CD4-positive, alpha-beta T cell (primary cell): ENCODE measurements around the gene LLGL2. TPM values are rescaled to one million over a fixed set of nuclear protein-coding genes. Genes with fewer than 3 reads are reported as not detected.

Experiments
- ATAC-seq: fragments of 200-7000 bp; cut with Tn5 transposase; one replicate; pipeline ENCODE4 v1.10.0; 2022; ENCODE audit warnings: mild to moderate bottlenecking; ENCODE audit not compliant: poor library complexity
- CTCF ChIA-PET: fragments of 350-600 bp; sonication (Branson Sonifier 250); formaldehyde crosslinking; loops from one replicate; lab custom pipeline; 2021; ENCODE audit warnings: antibody characterized with exemption, inconsistent platforms; lab: Charles Lee
- POLR2A ChIA-PET: fragments of 350-600 bp; sonication (Branson Sonifier 250); formaldehyde crosslinking; loops from one replicate; lab custom pipeline; 2021; ENCODE audit warnings: antibody characterized with exemption, inconsistent platforms; lab: Charles Lee
- DNase-seq, 14 experiments: peaks; one replicate each; pipeline ENCODE4 v3.0.0-alpha.2; 2013 to 2020; ENCODE audit warnings: mixed read lengths in 2 of 14
- H3K27ac ChIP-seq, 2 donors: one replicate each; pipeline versions ENCODE4 v1.5.1 to v1.7.0; 2013; ENCODE audit warnings: low read length in 2 of 2, low read depth in 1 of 2, mild to moderate bottlenecking in 1 of 2
- H3K27me3 ChIP-seq, 2 experiments: 1 replicate in 1 of 2; 2 replicates in 1 of 2; pipeline versions ENCODE4 v1.6.1 to v1.7.0; 2013; ENCODE audit warnings: low read length in 2 of 2, control low read depth in 1 of 2, mild to moderate bottlenecking in 1 of 2, moderate library complexity in 1 of 2; ENCODE audit not compliant: insufficient read depth in 2 of 2, control insufficient read depth in 1 of 2
- H3K36me3 ChIP-seq: one replicate; pipeline ENCODE4 v1.6.1; 2013; ENCODE audit warnings: low read length, control low read depth; ENCODE audit not compliant: insufficient read depth
- H3K4me1 ChIP-seq: one replicate; pipeline ENCODE4 v1.6.1; 2013; ENCODE audit warnings: low read length, control low read depth; ENCODE audit not compliant: insufficient read depth
- H3K4me3 ChIP-seq: one replicate; pipeline ENCODE4 v1.5.1; 2013; ENCODE audit warnings: mild to moderate bottlenecking, low read length, moderate library complexity
- H3K9me3 ChIP-seq, 2 experiments: 1 replicate in 1 of 2; 2 replicates in 1 of 2; pipeline versions ENCODE4 v1.6.1 to v1.7.0; 2013; ENCODE audit warnings: low read length in 2 of 2, mild to moderate bottlenecking in 2 of 2, control low read depth in 1 of 2, moderate library complexity in 1 of 2; ENCODE audit not compliant: control insufficient read depth in 1 of 2, insufficient read depth in 1 of 2
- H3K27ac Mint-ChIP-seq: one replicate; pipeline ENCODE4 v1.8.0; 2020; ENCODE audit warnings: mixed read lengths
- H3K27me3 Mint-ChIP-seq: one replicate; pipeline ENCODE4 v1.8.0; 2021; ENCODE audit warnings: mixed read lengths
- H3K36me3 Mint-ChIP-seq: one replicate; pipeline ENCODE4 v1.8.0; 2021; ENCODE audit warnings: low read depth, mixed read lengths
- H3K4me1 Mint-ChIP-seq: one replicate; pipeline ENCODE4 v1.8.0; 2021; ENCODE audit warnings: low read depth, mixed read lengths
- H3K4me3 Mint-ChIP-seq: one replicate; pipeline ENCODE4 v1.8.0; 2020; ENCODE audit warnings: mild to moderate bottlenecking, mixed read lengths
- H3K9me3 Mint-ChIP-seq: one replicate; pipeline ENCODE4 v1.8.0; 2020; ENCODE audit warnings: mixed read lengths
- intact Hi-C, 2 experiments: fragments of 100-400 bp; cut with DNase I in 1 of 2; cut with micrococcal nuclease in 1 of 2; formaldehyde crosslinking; loops; one replicate each; pipeline versions ENCODE4 v1.15.1 to v1.9.0; 2023 to 2025; cut with DNase I, micrococcal nuclease
- total RNA-seq, 174 experiments: library from RNA in 2 of 174; stranded (reverse) in 2 of 174; gene quantifications; one replicate each; pipeline ENCODE4 v1.2.3 and lab custom pipeline; 2021 to 2026
- TF ChIP-seq, protein P1 (sequence below): fragments of 200-600 bp; IDR thresholded peaks from one replicate; pipeline ENCODE4 v1.8.0; 2022; ENCODE audit warnings: antibody characterized with exemption, mild to moderate bottlenecking

Gene LLGL2
- total RNA-seq, 2 experiments from 2014 or later = 31.2 to 34.2 TPM

DNA sequence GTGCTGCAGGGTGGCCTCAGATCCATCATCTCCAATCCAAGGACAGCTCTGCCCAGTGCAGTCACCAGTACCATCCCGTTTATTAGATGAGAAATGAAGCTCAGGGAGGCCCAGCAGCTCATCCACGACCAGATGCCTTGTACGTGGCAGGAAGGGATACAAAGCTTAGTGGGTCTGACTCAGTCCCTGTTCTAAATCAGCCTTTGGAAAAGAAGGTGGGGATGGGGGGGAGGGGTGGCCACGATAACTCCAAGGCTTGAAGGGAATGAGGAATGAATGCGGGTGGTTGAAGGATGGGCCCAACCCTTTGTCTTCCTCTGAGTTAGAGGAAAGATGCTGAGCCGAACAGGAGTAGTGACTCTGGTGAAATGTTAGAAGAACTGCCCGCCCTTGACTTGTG is 25.8 kb downstream of the LLGL2 start:
- Histone ChIP-seq H3K4me1 (no peaks in the 10 kb centered on the region), H3K9me3 (no peaks in the 10 kb centered on the region), H3K36me3 (no peaks in the 10 kb centered on the region), H3K4me3 (no peak overlapping the region), H3K27me3 (no peaks in the 10 kb centered on the region), H3K27ac (no peak overlapping the region)
- intact Hi-C loops = no loop called here
- H3K4me1 Mint-ChIP-seq = no peaks in the 10 kb centered on the region
- H3K27ac Mint-ChIP-seq = no peak overlapping the region
- no peak overlapping the region for H3K4me3 Mint-ChIP-seq
- no peaks in the 10 kb centered on the region for H3K36me3 Mint-ChIP-seq
- no peaks in the 10 kb centered on the region for H3K9me3 Mint-ChIP-seq
- DNase-seq = no peak
- ATAC-seq = no peak
- TF ChIP-seq, protein P1, sequence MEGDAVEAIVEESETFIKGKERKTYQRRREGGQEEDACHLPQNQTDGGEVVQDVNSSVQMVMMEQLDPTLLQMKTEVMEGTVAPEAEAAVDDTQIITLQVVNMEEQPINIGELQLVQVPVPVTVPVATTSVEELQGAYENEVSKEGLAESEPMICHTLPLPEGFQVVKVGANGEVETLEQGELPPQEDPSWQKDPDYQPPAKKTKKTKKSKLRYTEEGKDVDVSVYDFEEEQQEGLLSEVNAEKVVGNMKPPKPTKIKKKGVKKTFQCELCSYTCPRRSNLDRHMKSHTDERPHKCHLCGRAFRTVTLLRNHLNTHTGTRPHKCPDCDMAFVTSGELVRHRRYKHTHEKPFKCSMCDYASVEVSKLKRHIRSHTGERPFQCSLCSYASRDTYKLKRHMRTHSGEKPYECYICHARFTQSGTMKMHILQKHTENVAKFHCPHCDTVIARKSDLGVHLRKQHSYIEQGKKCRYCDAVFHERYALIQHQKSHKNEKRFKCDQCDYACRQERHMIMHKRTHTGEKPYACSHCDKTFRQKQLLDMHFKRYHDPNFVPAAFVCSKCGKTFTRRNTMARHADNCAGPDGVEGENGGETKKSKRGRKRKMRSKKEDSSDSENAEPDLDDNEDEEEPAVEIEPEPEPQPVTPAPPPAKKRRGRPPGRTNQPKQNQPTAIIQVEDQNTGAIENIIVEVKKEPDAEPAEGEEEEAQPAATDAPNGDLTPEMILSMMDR = no peak
- CTCF ChIA-PET = no interaction called here
- POLR2A ChIA-PET = no interaction called here
- H3K27me3 Mint-ChIP-seq = no peaks in the 10 kb centered on the region

DNA sequence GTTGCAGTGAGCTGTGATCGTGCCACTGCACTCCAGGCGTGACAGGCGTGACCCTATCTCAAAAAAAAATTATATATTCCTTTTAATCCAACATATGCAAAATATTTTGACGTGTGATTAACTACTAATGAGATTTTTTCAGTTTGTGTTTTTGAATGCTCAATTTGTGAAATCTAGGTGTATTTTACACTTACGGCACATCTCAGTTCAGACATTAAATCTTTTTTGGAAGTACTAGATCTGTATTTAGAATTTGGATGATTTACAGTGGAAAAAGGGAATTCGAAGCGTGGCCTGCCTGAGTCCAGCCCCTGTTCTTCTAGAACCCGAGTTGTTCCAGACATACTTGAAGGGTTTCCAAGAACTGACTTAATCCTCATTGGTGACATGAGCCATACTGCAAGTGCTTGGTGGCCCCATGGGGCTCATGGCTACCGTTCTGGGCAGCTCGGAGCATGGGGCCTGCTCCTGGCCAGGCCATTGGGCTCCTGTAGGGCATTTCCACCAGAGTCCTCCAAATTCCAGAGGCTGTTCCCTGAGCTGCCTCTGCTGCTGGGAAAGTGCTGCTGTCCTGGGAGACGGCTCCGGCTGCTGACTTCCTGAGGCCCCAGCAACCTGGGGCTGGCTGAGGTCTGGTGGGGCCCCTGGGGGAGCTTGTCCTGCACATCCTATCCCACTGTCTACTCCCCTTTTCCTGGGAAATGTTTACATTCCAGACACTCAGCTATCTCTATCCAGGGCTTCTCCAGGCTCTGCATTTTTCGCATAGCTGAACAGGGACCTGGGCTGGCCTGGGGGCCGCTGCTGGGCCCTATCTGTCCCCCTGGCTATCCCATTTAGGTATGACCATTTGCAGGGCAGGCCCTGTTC is 27.2 kb downstream of the LLGL2 start:
- intact Hi-C loops = no loop called here
- Histone ChIP-seq H3K4me1 (no peaks in the 10 kb centered on the region), H3K27me3 (no peaks in the 10 kb centered on the region), H3K27ac (no peak overlapping the region), H3K4me3 (no peak overlapping the region), H3K9me3 (no peaks in the 10 kb centered on the region), H3K36me3 (no peaks in the 10 kb centered on the region)
- Mint-ChIP-seq H3K36me3 (no peaks in the 10 kb centered on the region), H3K4me3 (no peak overlapping the region), H3K27ac (no peak overlapping the region), H3K27me3 (no peaks in the 10 kb centered on the region), H3K4me1 (no peaks in the 10 kb centered on the region), H3K9me3 (no peaks in the 10 kb centered on the region)
- no peak for ATAC-seq
- TF ChIP-seq, protein P1 = no peak
- DNase-seq = no peak
- POLR2A ChIA-PET = no interaction called here
- CTCF ChIA-PET = no interaction called here

DNA sequence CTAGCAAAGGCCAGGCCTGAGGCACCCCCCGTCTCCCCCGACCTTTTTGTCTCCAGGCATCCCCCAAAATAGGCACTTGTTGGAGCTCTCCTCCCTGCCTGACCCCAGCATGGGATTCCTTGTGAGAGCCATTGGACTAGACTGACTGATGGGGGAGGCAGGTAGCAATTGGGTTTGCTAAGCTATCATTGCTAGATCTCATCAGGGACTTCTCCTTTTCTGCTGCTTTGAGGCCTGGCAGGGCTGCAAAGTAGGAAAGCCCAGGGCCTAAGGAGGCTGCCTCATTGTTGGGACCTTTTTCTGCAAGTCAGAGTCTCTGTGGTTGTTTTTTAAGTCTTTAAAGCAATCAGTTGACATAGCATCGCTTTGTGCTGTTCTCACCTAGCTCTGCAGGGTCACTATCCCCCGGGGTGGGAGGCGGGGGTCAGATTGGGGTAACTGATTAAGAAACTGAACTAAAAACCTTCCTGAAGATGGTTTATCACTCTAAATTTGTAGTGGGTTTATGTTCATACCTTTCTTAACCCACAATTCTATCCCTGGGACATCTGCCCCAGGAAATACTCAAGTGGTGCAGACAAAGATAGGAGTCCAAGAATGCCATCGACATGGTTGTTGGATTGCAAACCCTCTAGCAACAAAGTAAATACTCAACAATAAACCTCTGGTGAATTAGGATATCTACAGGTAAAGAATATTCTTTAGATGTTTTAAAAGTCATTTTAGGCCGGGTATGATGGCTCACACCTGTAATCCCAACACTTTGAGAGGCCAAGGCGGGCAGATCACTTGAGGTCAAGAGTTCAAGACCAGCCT is 28.0 kb downstream of the LLGL2 start:
- DNase-seq = no peak
- H3K4me3 Mint-ChIP-seq = no peak overlapping the region
- TF ChIP-seq, protein P1 = no peak
- Histone ChIP-seq H3K4me3 (no peak overlapping the region), H3K27me3 (no peaks in the 10 kb centered on the region), H3K27ac (no peak overlapping the region), H3K36me3 (peaks cover 2% of the 10 kb centered on the region), H3K4me1 (no peaks in the 10 kb centered on the region), H3K9me3 (no peaks in the 10 kb centered on the region)
- no peak overlapping the region for H3K27ac Mint-ChIP-seq
- no peaks in the 10 kb centered on the region for H3K27me3 Mint-ChIP-seq
- POLR2A ChIA-PET = no interaction called here
- H3K36me3 Mint-ChIP-seq = no peaks in the 10 kb centered on the region
- intact Hi-C loops = no loop called here
- no peak for ATAC-seq
- CTCF ChIA-PET = no interaction called here
- no peaks in the 10 kb centered on the region for H3K9me3 Mint-ChIP-seq
- no peaks in the 10 kb centered on the region for H3K4me1 Mint-ChIP-seq
